HG03342 (cell line): Measurements from ENCODE around the gene HILPDA.
"Not testable (repeated sequence)": the region's sequence is repeated elsewhere in the genome, so short reads cannot be mapped to it uniquely, and the experiment has no call there.

Source experiments
- ATAC-seq: cut with Tn5 transposase; IDR thresholded peaks from one replicate; pipeline ENCODE4 v1.9.1; 2021; ENCODE audit warnings: mild to moderate bottlenecking, moderate library complexity; ENCODE audit not compliant: unreplicated experiment

Gene HILPDA

GRCh38 chr7:128431221-128431620 lies 24.5 kb upstream of the HILPDA start:
- no peak for ATAC-seq

DNA sequence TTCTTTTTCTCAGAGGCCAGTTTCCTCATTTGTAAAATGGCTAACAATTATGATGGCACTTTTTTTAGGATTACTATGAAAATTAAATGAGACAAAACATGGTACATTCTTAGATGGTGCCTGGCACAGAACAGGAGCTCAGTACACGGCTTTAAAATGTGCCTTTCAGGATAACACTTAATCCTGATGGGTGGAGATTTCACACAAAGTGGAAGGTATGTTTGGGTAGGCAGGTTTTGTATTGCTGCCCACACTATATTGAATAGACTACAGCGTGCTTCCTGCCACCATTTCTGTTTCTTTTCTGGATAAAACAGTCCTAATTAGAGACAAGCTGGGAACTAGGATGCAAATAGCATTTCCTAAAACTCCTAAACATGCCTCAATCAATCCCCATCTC lies 23.9 kb upstream of the HILPDA start:
- ATAC-seq = no peak

GRCh38 chr7:128434413-128435326 lies 21.0 kb upstream of the HILPDA start:
- ATAC-seq = no peak

DNA sequence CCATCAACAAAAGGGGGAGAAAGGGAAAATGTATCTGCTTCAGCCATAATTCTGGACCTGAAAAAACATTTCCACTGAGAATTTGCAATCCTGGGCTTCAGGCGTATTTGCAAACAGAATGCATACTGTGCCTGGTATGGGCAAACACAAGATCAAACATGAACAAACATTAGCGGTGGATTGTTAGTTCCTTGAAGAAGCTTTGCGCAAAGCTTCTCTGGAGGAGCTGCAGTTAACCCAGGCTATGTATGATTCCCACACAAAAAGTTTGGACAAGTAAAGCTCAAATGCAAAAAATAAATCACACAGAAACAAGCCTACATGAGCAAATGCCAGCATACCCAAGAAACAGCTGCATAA lies 20.4 kb upstream of the HILPDA start:
- ATAC-seq = no peak

GRCh38 chr7:128437426-128438332 lies 18.0 kb upstream of the HILPDA start:
- peak; percentile 72 for ATAC-seq

DNA sequence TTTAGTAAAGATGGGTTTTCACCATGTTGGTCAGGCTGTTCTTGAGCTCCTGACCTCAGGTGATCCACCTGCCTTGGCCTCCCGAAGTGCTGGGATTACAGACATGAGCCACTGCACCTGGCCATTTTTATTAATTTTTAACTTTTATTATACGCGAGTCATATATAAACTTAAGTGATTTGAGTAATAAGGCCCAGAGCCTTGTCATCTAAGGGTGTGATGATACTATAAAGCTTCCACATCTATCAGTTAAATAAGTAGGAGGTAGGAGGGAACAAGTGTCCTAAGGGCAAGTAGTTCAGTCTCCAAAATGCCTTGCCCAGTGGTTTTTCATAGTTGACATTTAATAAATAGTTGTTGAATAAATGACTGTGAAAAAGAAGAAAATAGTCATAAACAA lies 13.3 kb upstream of the HILPDA start:
- ATAC-seq = no peak

- no peak for ATAC-seq
These were observed 11.7 kb upstream of the HILPDA start for GRCh38 chr7:128443831-128444600.

DNA sequence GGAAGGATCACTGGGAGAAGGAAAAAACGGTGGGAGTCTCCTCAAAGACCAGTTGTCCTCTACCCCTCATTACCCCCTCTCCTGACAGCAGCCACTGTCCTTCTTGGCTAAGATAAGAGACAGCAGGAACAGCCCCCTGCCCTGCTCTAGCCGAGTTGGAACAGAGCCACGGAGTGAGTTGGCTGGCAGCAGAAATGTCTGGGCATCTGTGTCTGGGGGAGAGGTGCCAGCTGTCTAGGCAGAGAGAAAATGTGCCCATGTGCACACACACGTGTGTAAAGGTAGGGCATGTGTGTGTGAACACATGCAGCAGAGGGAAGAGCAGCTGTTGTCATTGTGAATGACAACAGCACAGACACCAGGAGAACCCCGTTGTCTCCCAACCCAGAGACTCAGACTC lies 9.4 kb upstream of the HILPDA start:
- no peak for ATAC-seq

DNA sequence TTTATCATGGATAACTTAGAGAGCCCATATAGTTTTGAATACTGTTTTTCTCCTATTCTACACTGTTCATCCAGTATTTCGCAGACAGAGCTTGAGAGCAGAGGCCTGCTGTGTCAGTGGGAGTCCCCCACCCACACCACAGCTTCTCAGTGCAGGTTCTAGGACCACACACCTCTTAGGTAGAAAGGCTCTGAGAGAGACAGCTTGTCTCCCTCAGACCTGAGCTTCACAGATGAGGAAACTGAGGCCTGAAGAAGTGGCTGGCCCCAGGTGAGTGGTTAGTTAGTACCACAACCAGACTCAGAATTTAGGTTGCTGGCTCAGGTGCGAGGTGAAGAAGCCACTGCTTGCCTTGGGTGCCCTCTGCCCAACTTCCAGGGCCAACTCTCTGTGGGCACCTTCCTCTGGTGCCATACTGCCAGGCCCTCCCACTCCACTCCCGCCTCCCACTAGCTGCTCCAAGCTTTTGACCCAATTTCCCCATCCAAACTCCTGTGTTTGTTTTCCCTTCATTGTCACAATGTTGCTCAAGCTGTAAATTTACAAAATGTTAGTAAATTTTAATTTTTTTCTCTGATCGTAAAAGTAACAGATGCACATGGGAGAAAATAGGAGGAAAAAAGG lies 7.6 kb upstream of the HILPDA start:
- ATAC-seq = no peak

DNA sequence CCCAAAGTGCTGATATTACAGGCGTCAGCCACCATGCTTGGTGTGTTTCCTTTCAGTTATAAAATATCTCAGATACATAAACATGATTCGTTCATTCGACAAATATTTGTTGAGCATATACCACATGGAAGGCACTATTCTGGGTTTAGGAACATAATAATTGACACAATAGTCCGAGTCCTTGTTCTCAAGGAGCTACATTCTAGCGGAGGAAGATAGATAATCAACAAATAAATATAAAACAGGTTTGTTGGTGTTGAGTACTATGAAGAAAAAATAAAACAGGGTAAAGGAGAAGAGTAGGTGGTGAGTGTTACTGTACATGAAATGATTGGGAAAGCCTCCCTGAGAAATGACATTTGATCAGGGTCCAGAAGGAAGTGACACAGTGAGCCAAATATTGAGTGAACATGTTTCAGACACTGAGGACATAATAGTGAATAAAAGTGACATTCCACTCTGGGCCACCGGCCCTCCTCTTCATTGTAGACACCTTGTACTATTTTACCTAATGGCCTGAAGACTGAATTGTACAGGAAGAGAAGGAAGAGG lies 6.9 kb upstream of the HILPDA start:
- ATAC-seq = no peak

- ATAC-seq = no peak
These were observed 5.3 kb upstream of the HILPDA start for GRCh38 chr7:128450409-128450808.

- no peak for ATAC-seq
These were observed 4.8 kb upstream of the HILPDA start for GRCh38 chr7:128450913-128451312.

DNA sequence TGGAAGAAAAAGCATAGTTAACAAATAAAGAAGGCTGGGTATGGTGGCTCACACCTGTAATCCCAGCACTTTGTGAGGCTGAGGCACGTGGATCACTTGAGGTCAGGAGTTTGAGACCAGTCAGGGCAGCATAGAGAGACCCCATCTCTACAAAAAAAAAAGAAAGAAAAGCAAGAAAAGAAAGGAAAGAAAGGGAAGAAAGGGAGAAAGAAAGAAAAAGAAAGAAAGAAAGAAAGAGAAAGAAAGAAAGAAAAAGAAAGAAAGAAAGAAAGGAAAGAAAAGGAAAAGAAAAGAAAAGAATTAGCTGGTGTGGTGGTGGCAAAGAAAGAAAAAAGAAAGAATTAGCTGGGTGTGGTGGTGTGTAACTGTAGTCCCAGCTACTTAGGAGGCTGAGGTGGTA lies 3.1 kb upstream of the HILPDA start:
- no peak for ATAC-seq

DNA sequence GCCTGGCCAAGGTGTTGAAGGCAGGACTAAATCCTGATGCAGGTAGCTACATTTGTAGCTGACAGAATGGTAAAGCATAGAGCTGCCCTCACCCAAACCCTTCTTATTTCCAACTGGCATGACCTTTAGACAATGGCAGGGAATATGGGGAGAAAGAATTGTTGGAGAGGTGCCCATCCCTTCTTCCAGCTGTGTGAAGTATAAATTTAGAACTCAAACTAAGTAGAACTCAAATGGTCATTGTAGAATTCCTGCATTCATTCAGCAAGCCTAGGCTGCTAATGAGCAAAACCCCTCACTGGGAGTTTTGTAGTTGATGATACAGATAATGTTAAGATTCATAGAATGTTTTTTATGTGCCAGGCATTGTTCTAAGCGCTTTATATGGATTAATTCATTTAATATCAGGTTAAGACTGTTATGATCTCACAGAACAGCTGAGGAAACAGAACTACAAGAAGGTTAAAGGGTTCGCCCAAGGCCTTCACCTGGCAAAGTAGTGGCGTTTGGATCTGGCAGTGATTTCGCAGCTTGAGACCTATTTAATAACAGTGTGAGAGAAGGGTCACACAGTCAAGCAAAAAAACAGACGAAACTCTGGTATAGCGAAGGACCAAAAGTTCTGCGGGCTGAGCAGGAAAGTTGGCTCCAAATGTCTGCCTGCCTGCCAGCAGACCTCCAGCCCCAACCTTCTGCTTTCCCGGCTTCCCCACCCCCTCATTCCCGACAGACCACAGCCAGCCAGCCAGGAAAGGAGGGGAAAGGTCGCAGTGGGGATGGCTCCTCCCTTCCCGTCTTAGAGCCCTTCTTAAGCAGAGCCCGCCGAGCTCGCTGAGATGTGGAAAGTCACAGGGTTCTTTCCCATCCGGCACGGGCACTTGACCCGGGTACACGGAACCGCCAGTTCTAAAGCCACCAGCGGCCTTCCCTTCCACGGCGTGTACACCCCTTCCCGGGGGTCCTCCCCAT lies 1.6 kb upstream of the HILPDA start:
- no peak for ATAC-seq

- no peak for ATAC-seq
These were observed 703 bp upstream of the HILPDA start for GRCh38 chr7:128454808-128455542.

DNA sequence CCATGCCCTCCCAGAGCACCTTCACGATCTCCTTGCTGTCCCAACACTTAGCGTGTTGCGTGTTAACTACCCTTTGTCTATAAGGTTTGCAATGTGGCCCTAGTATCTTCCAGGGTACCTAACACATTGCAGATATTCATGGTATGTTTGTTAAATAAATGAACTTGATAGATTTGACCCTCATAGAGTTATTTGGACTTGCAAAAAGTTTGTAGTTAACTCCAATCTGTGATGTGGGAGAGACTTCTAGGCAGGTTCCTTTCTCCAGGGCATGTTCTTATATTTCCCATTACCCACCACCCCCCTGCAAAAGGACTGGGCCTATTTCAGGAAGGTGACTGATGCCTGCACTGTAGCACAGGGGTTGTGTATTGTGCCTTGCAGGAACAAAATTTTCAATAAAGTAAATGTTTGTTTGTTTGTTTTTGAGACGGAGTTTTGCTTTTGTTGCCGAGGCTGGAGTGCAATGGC lies 612 bp downstream of the HILPDA start:
- peak; percentile 18 for ATAC-seq

- ATAC-seq = not testable (repeated sequence)
These were observed 1.7 kb downstream of the HILPDA start for GRCh38 chr7:128457385-128457784.

DNA sequence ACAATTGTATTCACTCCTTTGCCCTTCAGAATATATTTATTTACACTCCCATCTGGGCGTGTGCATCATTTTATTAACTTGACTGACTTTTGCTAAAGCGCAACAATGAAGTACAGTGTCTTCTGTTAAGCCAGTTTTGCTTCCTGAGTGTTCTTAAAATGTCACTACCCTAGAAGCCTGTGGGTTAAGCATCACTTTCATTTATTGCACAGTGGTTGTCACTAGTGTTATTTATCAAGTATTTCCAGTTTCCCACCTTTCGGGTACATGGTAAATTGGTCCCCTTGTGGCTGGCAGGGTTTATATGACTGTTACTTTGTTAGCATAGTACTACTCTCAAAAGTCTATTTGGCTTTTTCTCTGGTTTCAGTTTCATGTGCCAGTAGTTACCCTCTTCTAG lies 3.3 kb downstream of the HILPDA start:
- peak; percentile 27 for ATAC-seq
